Activated CD4-positive, alpha-beta T cell treated with anti-CD3 and anti-CD28 coated beads for 24 hours (primary cell): ENCODE measurements around the gene FOSL1.
"Not testable (repeated sequence)": the region's sequence is repeated elsewhere in the genome, so short reads cannot be mapped to it uniquely, and the experiment has no call there.

Experiments
- DNase-seq, 2 donors: peaks; one replicate each; pipeline ENCODE4 v3.0.0-alpha.2; 2020; ENCODE audit warnings: low read depth in 2 of 2

Gene FOSL1

GRCh38 chr11:65852508-65853245 is 47.5 kb downstream of the FOSL1 start:
- DNase-seq, result no peak

GRCh38 chr11:65851811-65852507 is 48.2 kb downstream of the FOSL1 start:
- DNase-seq, result no peak

GRCh38 chr11:65851083-65851579 is 49.1 kb downstream of the FOSL1 start:
- no peak for DNase-seq

- DNase-seq, result no peak
These were observed 49.7 kb downstream of the FOSL1 start for GRCh38 chr11:65850217-65851082.

GRCh38 chr11:65849771-65850216 is 50.4 kb downstream of the FOSL1 start:
- DNase-seq, result no peak

GRCh38 chr11:65849366-65849765 is 50.8 kb downstream of the FOSL1 start:
- DNase-seq, result no peak

GRCh38 chr11:65848693-65849092 is 51.5 kb downstream of the FOSL1 start:
- DNase-seq, result not testable (repeated sequence)

- DNase-seq, result no peak
These were observed 52.4 kb downstream of the FOSL1 start for GRCh38 chr11:65847746-65848145.

- no peak for DNase-seq
These were observed 55.8 kb downstream of the FOSL1 start for GRCh38 chr11:65844231-65844872.

GRCh38 chr11:65843811-65844210 is 56.4 kb downstream of the FOSL1 start:
- no peak for DNase-seq

GRCh38 chr11:65842144-65842543 is 58.0 kb downstream of the FOSL1 start:
- no peak for DNase-seq
